ENCODE results near the gene MCEE.
A peak's percentile ranks its signal among the peaks of the same experiment; 100 is the strongest.

MCEE gene

DNA sequence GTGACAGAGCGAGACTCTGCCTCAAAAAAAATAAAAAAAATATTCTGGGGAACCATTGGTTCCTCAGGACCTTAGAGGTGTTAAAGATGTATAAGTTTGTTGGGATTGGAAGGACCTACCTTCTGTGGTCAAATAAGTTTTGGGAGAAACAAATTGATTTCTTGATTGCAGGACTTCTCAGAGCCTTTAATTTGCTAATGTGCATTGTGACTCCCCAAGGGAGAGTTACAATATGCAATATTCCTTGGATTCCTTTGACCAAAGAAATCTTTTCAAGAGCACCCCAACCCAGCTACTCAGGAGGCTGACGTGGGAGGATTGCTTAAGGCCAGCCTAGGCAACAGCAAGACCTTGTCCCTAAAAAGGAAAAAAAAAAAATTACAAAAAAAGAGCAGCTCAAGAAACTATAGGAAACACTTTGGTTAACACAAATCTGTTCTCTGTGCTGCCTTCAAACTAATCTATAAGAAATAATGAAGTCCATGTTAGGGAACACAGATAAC lies 55.1 kb downstream of the MCEE start:
- no peak for DNase-seq

DNA sequence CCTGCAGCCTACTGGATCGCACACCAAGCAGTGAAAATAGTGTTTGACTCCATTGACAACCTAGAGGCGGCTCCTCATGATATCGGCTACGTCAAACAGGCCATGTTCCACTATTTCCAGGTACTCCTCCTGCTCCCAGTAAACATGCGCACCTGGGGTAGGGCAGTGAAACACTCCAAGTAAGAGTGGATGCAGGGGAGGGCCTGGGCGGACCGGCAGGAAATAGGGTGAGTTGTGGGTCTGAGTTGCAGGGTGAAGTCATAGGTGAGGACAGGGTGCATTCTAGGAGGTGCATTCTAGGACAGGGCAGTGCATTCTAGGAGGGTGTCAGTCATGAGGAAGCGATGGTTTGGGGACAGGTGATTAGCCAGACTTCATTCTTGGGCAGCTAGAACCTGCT lies 56.6 kb downstream of the MCEE start:
- no peak for DNase-seq

DNA sequence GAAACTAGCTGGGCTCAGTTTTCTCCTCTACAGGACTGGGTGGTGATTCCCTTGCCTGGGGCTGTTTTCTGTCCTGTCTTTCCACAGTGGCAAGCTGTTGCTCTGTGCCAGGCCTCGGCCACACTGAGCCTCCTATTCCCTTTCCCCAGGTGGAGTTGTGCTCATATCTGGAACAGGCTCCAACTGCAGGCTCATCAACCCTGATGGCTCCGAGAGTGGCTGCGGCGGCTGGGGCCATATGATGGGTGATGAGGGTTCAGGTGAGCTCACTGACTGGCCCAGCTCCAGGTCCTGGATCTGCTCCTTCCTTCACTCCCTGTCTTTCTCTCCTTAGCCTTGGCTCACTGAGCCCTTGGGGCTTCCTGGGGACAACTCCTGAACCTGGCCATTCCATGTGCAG lies 57.5 kb downstream of the MCEE start:
- no peak for DNase-seq

DNA sequence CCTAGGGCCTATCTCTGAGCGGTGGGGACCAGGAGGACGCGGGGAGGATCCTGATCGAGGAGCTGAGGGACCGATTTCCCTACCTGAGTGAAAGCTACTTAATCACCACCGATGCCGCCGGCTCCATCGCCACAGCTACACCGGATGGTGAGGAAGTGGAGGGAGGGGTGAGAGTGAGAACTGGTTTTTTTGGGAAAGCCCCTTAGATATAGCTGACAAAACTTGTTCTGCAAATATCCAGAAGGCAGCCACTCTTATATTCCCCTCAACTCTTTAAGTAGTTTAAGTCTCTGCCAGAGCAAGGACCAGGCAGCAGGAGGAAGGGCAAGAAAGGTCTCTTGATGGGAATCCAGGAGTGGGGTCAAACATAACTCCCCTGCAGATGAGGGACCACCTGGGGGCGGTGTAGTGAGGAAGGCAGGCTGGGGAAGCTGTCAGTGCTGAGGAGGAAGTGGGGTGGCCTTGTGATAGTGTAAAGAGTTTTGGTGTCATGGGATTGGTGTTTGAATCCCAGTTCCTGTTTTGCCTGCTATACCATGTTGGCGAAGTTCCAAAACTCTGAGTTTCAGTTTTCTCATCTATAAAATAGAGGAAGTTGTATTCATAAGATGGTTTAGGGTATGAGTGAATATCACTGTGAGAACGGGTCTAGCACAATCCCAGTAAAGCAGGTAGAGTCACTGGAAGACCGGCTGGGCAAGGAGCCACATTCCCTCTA lies 58.2 kb downstream of the MCEE start:
- DNase-seq: peak; percentile 57

DNA sequence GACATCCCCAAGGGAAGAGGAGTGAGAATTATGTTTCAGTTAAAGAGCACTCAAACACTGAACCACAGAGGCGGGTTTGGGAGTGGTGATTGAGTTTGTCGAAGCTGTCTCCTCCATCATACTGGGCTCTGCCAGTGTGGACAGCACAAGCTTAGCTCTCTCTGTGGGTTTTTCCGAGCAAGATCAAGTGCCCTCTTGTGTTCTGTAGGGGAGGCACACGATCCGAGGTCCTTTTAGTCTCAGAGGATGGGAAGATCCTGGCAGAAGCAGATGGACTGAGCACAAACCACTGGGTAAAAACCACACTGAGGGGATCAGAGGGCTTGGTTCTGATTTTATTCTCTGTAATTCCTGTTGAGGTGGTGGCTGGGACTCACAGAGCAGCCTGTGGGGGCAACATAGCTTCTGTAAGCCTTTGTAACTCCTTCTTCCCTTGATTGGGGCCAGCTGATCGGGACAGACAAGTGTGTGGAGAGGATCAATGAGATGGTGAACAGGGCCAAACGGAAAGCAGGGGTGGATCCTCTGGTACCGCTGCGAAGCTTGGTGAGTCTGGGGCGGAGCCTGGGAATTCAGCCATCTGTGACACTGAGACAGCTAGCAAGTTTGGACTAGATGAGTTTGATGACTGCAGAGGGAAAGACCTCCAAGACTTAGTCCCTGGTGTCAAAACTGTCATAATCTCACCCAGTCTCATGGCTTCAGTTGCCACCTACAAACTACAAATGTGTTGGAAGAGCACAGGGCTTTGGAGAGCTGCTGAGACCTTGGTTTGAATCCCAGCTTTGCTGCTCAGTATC lies 59.5 kb downstream of the MCEE start:
- DNase-seq: no peak

DNA sequence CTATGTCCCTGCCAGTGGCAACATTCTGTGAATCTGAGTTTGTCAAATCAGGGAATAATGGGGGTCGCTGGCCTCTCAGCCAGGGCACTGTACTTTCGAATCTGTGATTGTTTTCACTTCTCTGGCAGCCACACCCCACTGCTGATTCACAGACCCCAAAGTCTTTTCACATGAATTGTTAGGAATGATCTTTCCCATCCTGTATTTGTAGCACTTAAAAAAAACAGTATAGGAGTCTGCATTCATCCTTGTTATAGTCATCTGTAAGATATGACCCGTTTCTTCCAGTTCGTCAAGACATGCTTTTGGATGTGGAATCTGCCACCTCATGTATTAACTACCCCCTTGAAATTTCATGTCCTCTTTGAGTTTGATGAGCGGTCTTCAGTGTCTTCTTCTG lies 60.7 kb downstream of the MCEE start:
- no peak for DNase-seq

DNA sequence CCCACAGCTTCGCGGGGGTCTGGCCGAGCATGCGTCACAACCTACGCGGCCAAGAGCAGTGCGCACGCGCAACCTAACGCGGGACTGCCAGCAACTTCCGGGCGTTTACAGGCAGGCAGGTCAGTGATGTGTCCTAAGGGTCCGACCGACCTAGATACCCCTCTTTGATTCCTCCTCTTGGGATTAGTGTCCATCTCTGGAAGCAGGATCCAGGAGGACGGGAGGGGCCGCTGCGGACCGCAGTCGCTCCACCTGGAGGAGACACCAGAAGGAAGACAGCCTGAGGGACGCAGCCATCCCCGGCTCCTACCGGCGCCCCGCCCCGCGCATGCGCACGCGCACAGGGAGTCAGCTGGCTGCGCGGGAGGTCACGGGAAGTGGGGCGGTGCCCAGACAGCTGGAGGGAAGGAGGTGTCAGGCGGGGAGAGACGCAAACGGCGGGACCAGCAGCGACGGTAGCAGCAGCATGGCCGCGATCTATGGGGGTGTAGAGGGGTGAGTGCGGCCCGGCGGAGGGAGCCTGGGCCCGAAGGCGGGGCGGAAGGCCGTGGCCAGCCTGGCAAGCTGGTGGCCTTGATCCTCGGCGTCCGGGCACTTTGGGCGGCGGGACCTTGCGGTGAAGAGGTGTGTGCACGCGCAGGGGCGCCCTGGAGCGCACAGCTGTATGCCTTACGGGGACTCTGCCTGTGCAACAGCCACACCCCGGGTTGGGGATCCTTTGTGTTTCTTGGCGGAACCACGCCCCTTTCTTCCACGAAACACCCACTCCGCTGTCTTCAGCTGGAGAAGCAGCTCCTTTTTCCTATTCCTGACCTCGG lies 61.6 kb downstream of the MCEE start, which contains the start of gene NAGK:
Gene NAGK, plus strand, starts transcription at position 431 of the 818 bp plus-strand sequence. Its CDS starts 36 bp downstream, at position 467.
- DNase-seq: peak; percentile 97

DNA sequence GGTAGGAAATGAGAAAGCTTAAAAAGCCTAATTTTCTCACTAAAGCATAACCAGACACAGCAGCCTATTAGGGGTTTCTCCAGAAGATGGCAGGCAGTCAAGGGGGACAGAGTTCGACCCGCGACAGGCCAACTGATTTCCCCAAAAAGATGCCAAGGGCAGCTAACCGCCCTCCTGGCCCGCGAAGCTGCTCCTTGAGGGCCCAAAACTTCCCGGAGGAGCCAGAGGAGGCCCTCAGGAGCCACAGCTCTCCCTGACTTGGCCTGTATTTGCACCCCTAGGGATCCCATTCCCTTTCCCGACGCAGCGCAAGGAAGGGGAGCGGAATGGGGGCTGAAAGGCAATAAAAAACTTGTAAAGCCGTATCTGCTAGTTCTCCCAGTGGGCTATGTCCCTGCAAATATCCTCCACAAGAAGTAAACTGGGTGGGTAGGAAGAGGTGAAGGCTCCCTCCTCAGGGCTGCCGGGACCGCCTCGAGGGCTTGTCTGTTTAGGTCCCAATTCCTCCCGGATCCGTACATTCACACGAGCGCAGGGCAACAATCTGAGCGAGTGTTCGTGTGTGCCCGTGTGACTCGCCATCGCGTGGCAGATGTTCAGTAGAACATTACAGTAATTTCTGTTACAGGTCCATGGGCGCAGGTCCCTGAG lies 62.3 kb downstream of the MCEE start:
- DNase-seq: peak; percentile 10

DNA sequence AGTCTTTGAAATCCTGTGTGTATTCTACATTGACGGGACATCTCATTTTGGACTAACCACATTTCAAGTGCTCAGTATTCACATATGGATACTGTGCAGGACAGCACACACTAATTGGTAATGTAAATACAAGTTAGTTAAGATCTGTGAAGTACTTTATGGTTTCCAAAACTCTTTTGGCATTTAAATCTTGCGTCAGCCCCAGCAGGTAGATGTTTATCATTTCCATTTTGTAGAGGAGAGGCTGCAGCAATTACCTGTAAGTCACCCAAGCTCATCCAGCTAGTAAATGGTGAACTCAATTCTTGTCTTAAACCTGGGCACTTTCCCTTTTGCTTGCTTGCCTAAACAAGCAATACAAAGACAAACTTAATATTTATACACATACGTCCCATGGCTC lies 63.2 kb downstream of the MCEE start:
- no peak for DNase-seq

DNA sequence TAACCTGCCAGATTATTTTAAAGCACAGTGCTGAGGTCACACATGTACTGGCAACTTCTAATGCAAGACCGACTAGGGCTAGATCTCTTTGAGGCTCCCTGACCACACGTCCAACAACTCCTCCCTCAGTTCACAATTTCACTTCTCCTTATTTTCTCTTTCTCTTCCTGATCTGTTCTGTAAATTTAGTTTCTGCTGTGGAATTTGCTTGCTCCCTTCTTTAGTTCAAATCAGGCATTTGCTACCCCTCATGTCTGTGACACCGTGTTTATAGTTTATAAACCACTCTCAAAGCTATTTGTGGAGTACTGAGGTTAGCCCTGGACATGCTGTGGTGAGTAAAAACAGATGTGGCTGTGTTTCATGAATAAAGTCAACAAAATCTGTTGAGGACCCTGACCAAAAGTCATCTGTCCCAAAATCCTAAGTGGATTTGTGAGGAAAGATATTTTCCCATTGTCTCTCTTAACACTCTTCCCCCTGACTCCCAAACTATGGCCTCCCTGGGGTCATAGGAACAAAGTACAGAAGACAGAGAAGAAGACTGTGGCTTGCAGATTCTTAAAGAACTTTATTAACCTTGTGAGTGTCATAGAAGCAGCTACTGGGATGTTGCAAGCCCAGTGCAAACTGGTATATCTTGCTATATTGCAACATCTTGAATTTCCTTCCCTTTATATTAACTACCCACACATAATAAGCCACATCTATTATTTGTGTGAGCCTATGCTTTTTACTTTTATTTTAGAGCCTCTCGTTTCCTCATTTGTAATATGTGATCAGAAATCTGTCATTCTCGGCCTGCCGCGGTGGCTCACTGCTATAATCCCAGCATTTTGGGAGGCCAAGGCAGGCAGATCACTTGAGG lies 65.0 kb downstream of the MCEE start:
- DNase-seq: no peak

DNA sequence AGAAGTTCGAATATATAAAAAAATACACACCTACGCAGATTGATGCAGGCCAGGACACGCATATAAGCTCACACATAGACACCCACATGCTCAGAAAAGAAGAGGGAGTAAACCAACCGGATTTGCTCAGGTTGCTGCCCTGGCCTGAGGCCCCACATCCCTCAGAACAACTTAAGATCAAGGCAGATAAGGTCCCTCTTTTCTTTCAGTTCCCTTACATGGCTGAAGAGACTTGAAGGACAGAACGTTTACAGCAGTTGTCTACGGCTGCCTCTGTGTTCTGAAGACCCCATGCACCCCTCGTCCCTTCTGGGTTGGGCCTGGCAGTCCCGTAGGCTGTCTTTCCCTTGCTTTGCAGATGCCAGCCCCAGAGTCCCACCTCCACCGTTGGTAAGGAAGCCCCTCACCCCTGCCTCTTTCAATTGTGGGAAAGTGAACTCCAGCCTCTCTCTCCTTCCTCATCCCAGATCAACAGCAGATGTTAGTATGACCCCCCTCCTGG lies 65.9 kb downstream of the MCEE start:
- DNase-seq: no peak

DNA sequence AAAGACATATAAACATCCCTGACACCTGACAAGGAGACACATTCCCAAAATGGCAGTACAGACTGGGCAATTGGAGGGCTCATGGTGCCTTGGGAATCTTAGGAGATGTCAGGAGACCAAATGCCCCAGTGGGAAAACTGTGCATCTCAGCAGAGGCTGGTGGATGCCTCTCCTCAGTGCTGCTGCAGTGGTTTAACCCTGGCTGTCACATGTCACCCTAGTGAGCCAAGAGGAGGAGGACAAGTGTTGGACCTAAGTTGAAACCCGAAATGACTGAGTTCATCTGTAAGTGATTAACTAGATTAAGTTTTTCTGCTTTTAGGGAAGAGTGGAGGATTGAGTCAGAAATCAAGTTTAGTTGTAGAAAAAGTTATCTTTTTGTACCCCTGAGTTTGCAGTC lies 66.8 kb downstream of the MCEE start:
- no peak for DNase-seq

DNA sequence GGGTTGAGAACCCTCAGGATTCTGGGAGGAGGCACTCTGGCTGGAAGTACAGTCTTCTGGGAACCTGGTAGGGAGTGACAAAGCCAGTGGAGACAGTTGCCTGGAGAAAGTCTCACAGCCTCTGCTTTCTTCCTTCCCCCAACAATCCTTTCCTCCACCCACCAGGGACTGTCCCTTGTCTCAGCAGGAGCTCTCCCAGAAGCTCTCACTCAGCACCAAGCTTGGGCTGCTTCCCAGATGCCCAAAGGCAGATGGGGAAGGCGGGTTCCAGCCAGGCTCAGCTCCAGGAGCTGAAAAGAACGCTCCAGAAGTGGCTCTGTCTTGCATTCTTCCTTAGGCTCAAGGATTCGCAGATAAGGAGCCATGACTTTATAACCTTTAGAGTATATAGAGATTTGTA lies 69.2 kb downstream of the MCEE start:
- no peak for DNase-seq

DNA sequence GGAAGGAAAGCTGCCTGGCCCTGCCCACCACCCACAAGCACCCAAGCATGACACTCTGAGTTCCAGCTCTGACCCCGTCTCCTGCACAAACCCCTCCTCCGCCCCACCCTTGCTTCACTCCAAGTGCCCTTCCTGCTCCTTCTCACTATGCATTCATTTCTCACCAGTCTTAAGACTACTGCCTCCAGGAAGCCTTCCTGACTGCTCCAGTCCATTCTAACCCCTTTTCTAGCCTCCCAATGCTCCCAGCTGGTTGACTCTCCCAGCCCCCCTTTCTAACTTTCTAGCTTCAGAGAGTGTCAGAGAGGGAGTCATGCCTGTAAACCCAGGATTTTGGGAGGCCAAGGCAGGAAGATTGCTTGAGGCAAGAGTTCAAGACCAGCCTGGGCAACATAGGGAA lies 69.8 kb downstream of the MCEE start:
- DNase-seq: no peak
